ENCODE measurements around the gene TCEA3. TPM values are rescaled to one million over a fixed set of nuclear protein-coding genes. Genes with fewer than 3 reads are reported as not detected.

Gene TCEA3
- polyA plus RNA-seq, 3 donors: 10.9 to 77.7 (median 19.1) TPM

DNA sequence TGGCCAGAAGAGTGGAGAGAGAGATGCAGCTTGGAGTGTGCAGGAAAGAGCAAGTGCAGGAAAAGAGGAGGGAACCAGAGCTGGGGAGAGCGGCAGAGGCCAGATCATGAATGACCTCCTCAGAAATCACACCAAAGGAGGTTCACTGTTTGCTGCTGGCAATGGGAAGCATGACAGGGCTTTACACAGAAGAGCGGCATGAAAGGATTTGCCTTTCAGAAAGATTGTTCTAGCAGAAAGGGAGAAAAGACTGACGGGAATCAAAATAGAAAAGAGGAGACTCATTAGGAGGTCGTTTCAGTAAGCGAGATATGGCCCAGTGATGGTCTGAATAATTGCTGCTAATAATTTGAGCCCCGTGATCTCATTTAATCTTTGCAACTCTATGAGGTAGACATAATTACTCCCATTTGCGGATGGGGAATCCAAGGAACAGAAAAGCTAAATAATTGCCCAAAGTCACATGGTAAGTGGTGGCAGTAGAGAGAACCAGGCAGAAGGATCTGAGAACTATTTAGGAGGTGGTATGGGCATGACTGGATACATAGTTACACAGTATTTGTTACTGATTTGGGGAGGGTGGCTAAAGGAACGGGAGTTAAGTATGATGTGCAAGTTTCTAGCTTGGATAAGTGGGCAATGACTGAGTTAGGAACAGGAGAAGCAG, 67.9 kb downstream of the TCEA3 start:
- no peak overlapping the region for H3K27ac ChIP-seq (ENCODE audit: low read depth, low read length)
- WGBS, 3 donors: 88 to 91% (median 90%) methylated on average over 8 of the region's 8 CpGs

DNA sequence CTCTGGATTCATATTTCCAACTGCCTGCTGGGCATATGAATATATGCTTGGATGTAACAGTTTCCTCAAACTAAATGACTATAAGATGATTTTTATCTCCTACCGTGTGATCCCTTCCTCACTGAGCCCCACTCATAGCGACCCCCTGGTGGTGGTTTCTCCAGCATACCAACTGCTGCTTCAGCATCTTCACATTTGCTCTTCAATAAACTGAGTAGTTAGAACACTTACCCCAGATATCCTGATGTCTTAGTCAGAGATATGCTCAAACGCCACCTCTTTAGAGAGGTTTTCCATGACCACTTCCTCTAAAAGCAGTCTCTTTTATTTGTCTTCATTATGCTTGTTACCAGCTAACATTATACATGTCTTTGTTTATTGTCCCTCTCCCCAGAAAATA, 70.3 kb downstream of the TCEA3 start:
- no peak overlapping the region for H3K27ac ChIP-seq (ENCODE audit: low read depth, low read length)
- WGBS, 3 donors: 56 to 67% (median 58%) methylated on average over 3 of the region's 3 CpGs

DNA sequence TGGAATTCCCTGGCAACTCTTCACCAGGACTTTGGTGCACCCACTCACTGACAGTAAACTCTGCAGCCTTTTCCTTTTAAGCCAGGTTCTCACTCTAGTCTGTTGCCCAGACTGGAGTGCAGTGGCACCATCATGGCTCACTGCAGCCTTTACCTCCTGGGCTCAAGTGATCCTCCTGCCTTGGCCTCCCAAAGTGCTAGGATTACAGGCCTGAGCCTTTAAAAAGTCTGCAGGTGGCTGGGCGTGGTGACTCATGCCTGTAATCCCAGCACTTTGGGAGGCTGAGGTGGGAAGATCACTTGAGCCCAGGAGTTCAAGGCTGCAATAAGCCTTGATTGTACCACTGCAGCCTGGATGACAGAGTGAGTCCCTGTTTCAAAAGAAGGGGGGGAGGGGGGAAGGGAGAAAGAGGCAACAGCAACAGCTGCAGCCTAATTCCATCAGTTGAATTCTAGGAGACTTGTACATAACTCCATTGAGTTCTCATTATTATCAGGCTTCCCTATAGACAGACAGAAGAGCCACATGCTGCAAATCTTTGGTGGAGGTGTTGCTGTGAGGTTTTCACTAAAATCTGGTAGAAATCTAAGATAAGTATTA, 72.4 kb downstream of the TCEA3 start:
- no peak overlapping the region for H3K27ac ChIP-seq (ENCODE audit: low read depth, low read length)
- 95 to 100% (median 96%) methylated on average over 1 of the region's 1 CpG for WGBS, 3 donors

DNA sequence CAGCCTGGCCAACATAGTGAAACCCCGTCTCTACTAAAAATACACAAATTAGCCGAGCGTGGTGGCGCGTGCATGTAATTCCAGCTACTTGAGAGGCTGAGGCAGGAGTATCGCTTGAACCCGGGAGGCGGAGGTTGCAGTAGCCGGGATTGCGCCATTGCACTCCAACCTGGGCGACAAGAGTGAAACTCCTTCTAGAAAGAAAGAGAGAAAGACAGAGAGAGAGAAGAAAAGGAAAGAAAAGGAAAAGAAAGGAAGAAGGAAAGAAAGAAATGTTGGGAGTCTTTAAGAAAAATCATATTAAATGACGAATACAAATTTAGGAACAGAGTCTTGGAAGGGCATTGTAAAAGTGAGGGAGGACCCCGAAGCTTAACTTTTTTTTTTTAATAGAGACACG, 78.6 kb downstream of the TCEA3 start:
- WGBS, 3 donors: 97 to 98% (median 97%) methylated on average over 14 of the region's 14 CpGs
- H3K27ac ChIP-seq (ENCODE audit: low read depth, low read length): no peak overlapping the region

DNA sequence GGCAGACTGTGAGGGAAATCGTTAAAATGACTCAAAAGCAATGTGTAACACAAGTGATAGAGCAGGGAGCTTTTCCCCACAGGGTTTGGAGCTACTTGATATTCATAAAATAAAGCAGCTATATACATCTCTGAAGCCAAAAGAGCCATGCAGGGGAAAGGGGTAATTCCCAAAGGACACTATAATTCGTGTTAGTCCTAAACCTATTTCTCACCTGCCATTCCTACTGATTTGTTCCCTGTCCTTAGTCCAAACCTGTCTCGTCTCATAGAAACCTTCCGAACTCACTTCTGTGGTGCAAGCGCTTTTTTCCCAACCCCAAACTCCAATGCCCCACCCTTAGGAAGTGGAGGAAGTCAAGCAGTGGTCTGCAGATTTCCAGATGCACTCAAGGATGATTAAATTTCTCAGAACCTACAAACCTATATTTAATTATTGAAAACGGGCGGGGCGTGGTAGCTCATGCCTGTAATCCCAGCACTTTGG, 79.5 kb downstream of the TCEA3 start:
- peak overlapping the region; percentile 90 for H3K27ac ChIP-seq (ENCODE audit: low read depth, low read length)
- WGBS, 3 donors: 17 to 27% (median 22%) methylated on average over 8 of the region's 8 CpGs

DNA sequence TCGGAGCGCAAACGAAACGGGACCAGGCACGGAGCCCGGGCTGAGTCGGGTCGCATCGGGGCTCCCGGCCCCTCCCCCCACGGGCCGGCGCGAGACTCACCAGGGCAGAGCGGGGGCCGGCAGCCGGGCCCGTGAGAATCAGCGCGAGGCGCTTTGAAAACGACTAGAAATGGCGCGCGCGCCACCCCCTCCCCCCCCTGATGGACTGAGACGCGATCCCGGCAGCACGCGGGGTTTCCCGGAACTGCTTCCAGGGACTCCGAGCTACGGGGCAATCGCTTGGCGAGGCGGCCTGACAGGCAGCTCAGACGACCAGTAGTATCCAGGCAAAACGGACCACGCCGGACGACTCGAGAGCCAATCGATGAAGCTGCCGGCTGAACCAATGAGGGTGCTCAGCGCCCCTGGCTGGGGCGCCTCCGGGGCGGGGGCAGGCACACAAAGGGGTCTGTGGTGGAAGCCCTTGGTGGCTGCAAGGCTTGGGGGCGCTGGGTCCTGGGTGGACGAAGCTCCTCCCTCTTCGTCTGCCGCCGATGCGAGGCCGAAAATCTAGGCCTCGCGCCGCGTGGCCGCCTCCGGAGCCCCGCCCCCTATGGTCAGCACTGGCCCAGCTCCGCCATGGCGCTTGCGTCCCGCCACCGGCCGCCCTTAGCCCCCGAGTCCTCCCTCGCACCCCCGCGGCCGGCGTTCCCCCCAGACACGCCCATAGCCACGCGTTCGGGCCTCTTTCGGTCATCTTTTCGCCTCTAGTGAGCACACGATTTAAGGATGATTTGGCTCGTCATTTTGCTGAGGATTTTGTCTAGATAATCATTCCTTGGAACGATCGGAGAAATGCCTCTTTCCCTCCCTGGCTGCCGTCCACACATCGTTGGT, 80.2 kb downstream of the TCEA3 start, which contains the start of gene HNRNPR:
TSS of gene HNRNPR (minus strand) at position 174 of the 876 bp plus-strand sequence. CDS start 3,276 bp downstream, outside the sequence.
- WGBS, 3 donors: 0 to 1% (median 0%) methylated on average over 77 to 87 of the region's 87 CpGs
- peak within 1 kb of the TSS; percentile 90 for H3K27ac ChIP-seq (ENCODE audit: low read depth, low read length)

DNA sequence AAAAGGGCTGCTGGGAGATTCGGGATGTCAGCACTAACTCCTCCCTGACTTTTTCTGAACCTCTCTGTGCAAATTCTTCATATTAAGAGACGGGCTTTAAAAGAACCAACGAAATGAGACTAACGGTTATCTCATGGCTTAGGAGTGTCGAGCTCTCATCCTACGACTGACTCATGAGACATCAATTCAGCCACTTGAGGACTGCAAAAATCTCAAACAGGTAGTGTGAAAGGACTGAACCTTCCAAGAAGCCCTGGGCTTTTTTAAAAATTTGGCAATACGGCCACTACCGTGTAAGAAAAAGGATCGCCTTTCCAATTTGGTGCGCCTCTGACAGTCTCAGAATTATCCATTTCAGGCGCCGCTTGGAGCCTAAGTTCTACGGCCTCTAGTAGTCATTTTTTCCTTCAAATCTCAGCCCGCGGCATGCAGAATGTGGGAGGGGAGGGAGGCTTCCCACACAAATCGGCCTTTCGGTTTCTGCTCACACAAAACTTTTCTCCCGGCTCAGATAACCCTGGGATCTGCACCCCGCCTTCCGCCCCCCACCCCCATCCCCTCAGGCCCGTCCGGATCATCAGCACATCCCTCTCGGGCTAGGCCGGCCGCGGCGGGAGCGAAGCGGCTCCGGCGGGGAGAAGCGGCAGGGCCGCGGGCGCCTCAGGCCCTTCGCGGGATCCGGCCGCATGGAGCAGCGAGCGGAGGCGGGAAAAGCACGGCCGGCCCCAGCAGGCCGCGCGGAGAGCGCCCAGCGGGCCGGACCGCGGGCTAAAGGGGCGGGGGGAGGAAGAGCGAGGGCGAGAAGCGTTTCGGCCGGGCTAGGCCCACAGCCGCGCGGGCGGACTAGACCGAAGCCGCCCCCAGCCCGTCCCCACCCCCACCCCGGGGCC, 81.1 kb downstream of the TCEA3 start:
- 0 to 1% (median 0%) methylated on average over 39 to 65 of the region's 66 CpGs for WGBS, 3 donors
- H3K27ac ChIP-seq (ENCODE audit: low read depth, low read length): peak overlapping the region; percentile 87

DNA sequence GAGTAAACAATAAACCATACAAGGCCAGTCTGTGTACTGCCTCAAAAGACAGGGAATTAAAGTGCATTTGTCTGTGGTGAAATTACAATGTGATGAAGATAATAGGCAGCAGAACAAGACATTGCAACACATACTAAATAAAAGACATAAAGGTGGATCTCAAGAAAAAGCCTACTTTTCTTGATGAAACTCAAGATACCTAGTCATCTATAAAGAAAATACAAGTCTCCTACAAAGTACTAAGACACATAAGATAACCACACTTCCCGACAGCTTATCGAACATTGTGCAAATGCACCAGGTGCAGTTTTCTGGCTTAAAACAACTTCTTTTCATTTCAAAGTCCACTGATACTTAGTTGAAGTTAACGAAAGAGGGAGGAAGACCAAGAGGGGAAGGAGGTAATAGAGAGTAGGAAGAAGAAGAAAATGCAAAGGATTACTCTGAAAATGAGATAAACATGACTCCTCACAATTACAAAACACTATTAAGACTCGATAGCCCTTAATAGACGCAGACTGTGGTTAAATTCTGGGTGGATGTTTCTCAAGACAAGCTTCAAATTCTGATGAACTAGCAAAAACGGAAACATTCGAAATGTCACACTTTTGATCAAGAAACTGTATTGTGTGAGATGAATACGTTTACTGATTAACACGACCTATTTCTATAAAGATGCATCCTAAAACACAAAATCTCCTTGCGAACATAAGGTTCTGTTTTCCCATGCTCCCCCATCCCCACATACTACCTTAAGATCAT, 82.4 kb downstream of the TCEA3 start:
- no peak overlapping the region for H3K27ac ChIP-seq (ENCODE audit: low read depth, low read length)
- WGBS, 3 donors: 2 to 8% (median 5%) methylated on average over 10 of the region's 10 CpGs

DNA sequence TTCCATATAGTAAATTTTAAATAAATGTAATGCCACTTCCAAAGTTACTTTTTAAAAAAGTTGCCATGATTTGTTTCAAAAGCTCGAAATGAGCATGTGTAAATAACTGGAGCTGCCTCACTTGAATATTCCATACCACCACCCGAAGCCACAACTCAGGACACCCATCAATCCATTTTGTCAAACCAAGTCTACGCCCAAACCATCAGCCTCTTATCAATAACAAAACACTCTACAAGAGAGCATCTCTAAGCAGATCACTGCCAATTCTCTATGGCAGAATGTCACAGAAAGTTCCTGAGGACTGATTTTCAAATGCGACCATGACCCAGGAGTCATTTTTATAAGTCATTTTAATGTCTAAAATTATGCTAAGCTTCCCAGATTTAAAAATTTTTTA, 84.9 kb downstream of the TCEA3 start:
- no peak overlapping the region for H3K27ac ChIP-seq (ENCODE audit: low read depth, low read length)
- 65 to 81% (median 80%) methylated on average over 4 of the region's 4 CpGs for WGBS, 3 donors

DNA sequence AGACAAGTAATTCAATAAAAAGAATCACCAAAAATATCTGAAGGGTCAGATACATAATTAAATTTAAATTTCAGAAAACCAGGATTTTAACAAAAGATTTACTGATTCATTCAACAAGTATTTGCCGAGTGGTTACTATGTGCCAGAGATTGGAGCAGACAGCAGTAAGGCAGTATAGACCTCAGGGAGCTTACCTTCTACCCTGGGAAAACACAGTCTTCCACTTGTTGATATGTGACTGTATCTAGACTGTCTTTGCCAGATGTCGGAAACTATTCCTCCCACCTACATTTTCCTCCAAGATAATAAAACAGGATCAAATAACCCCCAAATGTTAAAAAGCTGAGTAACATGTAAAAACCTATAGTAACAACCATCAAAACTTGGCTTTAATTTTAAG, 86.7 kb downstream of the TCEA3 start:
- H3K27ac ChIP-seq (ENCODE audit: low read depth, low read length): no peak overlapping the region
- WGBS, 3 donors: 59 to 82% (median 69%) methylated on average over 2 of the region's 2 CpGs

DNA sequence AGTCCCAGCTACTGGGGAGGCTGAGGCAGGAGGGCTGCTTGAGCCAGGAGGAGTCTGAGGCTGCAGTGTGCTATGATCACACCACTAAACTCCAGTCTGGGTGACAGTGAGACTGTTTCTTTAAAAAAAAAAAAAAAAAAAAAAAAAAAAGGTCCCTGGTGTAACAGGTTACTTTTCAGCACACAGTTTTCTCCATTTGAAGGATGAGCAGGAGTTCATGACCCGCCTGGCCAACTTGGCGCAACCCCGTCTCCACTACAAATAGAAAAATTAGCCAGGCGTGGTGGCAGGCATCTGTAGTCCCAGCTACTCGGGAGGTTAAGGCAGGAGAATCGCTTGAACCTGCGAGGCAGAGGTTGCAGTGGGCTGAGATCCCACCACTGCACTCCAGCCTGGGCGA, 92.8 kb downstream of the TCEA3 start:
- H3K27ac ChIP-seq (ENCODE audit: low read depth, low read length): no peak overlapping the region
- 90 to 93% (median 90%) methylated on average over 8 of the region's 8 CpGs for WGBS, 3 donors

Other genes with a start within 250 kb of the TCEA3 start
- gene HTR1D, start 207.2 kb downstream of the TCEA3 start, polyA plus RNA-seq: under 1 TPM in 1 of 3 donors, not detected in 2; 0.02 TPM
- gene HNRNPR, start 80.5 kb downstream of the TCEA3 start, polyA plus RNA-seq: 100 to 1,000 TPM in 1 of 3 donors, 10 to 100 TPM in 2; 26.2 to 101 (median 63.8) TPM
- 10 to 100 TPM in 1 of 3 donors, 1 to 10 TPM in 2; 5.6 to 14.4 (median 7.4) TPM for gene ZNF436, start 54.9 kb downstream of the TCEA3 start, polyA plus RNA-seq
- 10 to 100 TPM; 11.9 to 49.6 (median 19.4) TPM for gene ASAP3, start 59.4 kb upstream of the TCEA3 start, polyA plus RNA-seq
- under 1 TPM; 0.10 to 0.22 (median 0.16) TPM for gene E2F2, start 106.5 kb upstream of the TCEA3 start, polyA plus RNA-seq
- gene ID3, start 134.8 kb upstream of the TCEA3 start, polyA plus RNA-seq: 100 to 1,000 TPM in 2 of 3 donors, 10 to 100 TPM in 1; 58.7 to 375 (median 170) TPM

All from adipose tissue (tissue), 3 donors.